ENCODE measurements around the gene VSTM4.

GRCh38 chr10:49029666-49030065, 85.7 kb downstream of the VSTM4 start:
- TF ChIP-seq CTCF (IDR thresholded peaks at IDR 0.05 in 4 of 5, conservative IDR thresholded peaks at IDR 0.05 in 1 of 5) = no peak
- no peak for TF ChIP-seq POLR2A (IDR thresholded peaks at IDR 0.05)
